SIG-M5 (cell line): Measurements from ENCODE around the gene TRAF3.
"Not testable (repeated sequence)": the region's sequence is repeated elsewhere in the genome, so short reads cannot be mapped to it uniquely, and the experiment has no call there.

ENCODE experiments used
- DNase-seq: peaks from one replicate; lab custom pipeline; 2025; lab: John Stamatoyannopoulos, UW

TRAF3 gene

DNA sequence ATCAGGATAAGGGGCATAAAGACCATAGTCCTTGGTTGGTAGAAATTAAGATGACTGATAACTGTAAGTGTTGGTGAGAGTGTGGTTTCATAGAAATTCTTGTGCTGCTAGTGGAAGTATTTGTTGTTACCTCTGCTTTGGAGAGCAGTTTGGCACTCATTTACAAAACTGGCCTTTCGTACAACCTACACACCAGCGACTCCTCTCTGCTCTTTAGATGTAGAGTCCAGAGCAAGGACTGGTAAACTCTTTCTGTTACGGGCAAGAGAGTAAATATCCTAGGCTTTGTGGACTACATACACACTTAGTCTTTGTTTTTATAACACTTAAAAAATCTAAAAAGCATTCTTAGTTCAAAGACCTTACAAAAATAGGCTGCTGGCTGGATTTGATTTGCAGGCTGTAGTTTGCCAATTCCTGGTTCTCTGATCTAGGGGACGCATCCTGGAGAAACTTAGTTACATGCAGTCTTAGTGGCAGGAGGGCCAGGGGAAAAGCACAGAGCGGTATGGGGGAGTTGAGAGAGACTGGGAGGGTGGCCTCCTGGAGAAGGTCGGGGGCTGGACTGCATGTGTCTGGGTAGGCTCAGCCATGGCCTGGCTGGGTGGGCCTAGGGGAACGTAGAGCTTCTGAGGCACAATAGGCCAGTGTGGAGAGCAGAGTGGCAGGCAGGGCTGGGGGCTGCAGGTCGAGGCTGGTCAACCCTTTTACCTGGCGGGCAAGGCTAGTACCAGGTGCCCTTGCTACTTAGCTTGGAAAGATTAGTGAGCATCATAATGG, 89.9 kb downstream of the TRAF3 start:
- DNase-seq, result no peak

DNA sequence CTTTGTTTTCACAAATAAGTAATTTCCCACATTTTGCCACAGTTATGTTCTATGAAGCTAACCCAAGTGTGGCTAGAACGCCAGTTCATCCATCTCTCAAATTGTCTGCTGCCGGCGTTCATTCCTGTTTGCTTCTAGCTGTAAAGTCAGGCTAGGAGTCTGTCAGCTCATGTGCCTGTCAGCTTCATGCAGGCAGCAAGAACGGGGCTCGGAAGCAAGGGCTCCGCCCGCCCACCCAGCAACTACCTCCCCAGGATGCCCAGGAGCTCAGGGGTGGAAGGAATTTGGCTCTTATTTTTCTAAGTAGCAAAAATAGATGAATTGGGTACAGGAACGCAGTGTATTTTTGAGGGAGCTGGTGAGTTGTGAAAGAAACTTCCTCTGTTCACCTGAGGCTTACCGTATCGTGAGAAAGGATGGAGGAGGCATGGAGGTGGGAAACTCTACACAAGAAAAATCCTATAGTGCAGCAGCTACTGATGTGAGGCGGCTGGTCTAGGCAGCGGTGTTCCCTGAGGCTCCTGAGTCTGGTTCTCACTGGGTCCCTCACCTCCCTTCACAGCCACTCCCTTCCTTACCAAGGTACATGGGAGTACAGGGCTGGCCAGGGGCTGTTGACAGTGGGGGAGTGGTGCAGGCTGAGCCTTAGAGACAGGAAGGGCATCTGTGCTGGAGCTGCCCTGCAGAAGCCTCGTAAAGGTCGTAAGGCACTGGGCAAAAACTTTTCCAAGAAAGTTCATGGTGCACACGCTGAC, 90.8 kb downstream of the TRAF3 start:
- no peak for DNase-seq

DNA sequence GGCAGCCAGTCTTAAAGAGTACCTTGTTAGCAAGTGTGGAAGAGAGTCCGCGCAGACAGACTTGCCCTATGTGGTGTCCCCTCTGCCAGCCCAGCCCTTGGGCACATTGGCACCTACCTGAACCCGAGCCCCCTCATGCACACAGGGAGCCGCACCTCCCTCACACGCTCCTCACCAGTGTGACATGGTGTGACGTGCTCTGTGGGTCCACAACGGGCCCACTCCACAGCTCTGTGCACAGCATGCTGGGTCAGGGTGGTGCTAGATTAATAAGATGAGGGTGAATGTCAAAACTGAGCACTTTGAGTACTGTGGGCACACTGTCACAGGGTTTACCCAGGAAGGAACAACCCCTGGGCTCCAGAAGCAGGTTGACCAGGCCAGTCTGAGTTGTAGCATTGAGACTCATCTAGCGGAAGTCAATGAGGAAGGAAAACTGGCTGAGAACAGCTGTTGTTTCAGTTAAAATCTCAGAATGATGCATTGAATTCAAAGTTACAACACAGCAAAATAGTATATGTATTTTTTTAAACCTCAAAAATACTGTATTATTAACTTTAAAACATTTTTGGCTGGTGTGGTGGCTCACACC, 91.8 kb downstream of the TRAF3 start:
- no peak for DNase-seq

DNA sequence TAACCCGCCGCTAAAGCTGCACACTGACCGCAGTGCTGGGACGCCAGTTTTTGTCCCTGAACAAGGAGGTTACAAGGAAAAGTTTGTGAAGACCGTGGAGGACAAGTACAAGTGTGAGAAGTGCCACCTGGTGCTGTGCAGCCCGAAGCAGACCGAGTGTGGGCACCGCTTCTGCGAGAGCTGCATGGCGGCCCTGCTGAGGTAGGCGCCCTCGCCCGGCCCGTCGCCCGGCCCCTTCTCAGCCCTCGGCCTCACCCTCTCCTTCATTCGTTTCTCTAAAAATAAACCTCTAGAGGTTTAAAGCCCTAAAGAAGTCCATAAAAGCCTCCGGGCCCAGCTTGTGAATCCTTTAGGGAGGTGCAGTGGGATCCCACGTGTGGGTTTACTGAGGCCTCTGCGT, 93.0 kb downstream of the TRAF3 start:
- no peak for DNase-seq

DNA sequence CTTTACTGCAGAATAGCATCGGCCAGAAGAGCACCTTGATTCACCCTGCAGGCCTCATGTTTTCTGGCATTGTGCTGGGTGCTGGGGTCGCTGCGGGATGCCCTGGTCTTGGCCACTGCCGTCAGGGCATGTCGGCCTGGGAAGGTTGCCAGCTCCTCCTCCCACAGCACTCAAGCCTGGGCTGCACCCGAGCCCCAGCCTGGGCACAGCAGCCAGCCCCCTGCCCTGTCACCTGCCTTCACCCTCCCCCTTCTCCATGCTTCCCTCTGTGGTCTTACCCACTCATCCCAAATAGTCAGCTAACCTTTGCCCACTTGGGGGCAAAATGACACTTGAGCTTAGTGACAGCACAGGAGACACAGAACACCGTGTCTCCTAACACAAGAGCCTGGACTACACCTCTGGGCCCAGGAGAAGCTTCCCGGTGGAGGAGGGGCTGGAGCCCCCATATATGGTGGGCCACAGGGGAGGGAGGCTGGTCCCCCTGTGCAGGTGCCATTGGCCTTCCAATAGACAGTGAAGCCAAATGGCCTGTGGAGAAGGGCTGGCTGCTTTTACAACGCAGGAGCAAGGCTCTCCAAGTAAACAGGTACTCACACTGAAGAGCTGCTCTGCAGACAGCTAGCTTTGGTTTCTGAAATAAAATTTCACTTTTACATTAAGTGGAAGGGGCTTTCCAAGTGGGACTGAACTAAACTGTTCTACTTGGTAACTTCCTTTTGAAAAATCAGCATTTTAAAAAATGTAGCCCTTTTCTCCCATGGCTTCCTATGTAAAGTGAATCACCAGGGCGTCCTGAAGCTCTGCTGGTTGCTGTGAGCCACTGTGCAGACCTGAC, 94.0 kb downstream of the TRAF3 start:
- no peak for DNase-seq

DNA sequence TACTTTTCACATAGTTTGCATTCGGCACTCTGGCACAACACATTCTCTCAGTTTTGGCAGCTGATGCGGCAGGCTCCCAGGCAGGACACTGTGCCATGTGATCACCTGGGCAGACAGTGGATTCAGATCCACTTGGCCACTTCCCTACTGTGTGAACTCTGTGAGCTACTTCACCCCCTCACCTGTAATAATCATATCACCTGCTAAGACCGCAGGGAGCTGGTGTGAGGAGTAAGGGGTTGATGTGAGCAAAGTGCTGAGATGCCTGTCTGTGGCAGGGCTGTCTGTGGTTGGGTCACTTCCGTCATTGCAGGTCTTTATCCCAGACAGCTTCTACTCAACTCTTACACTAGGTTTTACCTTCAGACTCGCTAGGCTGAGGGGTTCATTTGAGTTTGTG, 94.8 kb downstream of the TRAF3 start:
- no peak for DNase-seq

DNA sequence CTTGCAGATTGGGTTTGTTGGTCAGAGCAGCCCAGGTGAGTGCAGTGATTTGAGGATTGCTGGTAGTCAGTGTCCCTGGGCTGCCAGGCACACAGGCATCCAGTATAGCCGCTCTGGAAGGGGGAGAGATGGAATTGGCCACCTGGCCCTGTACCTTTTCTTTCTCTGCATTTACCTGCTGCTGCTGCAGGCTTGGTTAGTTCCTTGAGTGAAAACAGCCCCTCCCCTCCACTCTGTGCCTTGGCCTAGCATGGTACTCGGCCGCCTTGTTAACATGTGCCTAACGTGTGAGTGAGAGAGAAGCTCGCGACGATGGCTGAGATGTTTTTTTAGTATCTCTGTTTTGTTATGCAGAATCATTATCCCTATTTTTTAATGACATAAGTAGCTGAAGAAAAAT, 95.9 kb downstream of the TRAF3 start:
- no peak for DNase-seq

DNA sequence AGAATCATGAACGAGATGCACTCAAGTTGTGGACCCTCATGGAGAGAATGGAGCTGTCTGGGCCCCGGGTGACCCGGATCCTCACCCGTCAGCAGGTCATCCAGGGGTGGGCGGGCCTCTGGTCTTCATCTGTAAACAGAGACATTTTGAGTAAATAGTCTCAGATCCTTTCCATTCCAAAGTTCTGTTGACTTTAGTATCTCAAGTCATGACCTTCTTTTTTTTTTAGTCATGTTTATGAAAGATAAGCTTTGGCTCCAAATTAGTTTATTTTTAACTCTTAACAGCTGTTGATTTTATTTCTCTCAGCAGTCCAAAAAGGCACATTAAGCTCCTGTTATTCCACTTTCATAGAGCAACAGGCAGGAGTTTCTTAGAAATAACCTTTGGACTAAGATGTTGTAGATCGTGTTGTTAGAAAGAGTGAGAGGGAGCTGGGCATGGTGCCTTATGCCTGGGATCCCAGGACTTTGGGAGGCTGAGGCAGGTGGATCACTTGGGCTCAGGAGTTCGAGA, 96.4 kb downstream of the TRAF3 start:
- DNase-seq, result no peak

DNA sequence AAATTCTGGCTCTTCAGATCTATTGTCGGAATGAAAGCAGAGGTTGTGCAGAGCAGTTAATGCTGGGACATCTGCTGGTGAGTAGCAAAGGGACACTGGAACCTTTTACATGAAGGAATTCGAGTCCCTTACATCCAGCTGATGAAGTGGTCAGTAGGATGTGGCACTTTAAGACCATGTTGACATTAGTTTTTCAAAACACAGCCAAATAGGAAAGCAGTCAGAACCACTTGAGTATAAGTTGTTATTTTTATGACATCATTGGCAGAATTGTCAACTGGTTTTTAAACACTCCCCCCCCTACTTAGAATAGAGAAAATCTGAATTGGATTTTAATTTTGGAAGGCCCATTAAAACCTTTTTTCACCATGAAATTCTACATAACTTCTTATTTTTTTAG, 98.4 kb downstream of the TRAF3 start:
- DNase-seq, result no peak

DNA sequence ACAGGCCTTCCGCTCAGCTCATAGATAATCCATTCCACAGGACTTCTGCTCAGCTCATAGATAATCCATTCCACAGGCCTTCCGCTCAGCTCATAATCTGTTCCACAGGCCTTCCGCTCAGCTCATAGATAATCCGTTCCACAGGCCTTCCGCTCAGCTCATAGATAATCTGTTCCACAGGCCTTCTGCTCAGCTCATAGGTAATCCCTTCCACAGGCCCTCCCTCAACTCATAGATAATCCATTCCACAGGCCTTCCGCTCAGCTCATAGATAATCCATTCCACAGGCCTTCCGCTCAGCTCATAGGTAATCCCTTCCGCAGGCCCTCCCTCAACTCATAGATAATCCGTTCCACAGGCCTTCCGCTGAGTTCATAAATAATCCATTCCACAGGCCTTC, 100.3 kb downstream of the TRAF3 start:
- DNase-seq, result not testable (repeated sequence)

DNA sequence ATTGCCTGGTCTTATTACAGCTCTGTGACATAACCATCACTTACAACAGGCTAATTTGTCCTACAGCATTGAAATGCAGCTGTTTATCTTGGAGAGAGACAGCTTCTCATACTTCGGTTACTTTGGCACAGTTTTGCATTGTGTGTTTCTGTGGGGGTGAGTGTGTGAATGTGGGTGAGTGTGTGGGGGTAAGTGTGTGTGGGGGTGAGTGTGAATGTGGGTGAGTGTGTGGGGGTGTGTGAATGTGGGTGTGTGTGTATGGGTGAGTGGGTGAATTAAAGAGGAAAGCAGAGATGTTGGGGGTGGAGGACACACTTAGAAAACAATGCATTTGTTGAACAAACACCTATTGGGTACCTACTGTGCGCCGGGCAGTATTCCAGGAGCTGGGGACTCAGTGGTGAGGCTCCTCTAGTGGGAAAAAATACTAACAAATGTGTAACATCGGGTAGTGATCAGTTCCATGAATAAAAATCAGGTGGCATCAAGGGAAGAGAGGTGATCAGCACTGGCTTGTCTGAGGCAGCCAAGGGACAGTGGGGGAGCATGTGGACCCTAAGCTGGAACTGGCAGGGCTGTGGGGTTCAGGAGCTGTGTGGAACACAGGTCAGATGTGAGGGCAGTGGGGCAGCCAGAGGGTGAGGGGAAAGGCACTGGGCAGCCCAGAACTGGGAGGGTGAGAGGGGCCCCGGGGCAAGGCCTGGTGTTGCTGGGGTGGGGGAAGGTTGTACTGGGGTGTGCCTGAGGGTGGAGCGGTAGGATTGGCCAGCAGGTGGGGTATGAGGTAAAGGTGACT, 101.1 kb downstream of the TRAF3 start:
- DNase-seq, result no peak

DNA sequence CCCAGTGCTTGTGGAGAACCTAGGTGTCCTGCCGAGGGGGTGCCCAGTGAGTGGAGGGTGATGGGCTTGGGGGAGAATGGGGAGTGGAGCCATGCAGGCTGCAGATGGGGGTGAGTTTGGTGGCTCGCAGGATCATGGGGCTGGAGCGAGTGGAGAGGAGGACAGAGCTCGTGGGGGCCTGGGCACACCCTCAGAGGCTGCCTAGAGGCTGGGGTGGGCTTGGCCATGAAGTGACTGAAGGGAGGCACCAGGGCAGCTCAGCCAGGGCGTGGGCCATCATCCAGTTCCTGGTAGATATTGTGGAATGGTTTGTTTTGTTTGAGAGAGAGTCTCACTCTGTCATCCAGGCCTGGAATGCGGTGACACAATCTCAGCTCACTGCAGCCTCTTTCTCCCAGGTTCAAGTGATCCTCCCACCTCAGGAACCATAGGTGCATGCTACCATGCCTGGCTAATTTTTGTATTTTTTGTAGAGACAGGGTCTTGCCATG, 101.8 kb downstream of the TRAF3 start:
- no peak for DNase-seq

DNA sequence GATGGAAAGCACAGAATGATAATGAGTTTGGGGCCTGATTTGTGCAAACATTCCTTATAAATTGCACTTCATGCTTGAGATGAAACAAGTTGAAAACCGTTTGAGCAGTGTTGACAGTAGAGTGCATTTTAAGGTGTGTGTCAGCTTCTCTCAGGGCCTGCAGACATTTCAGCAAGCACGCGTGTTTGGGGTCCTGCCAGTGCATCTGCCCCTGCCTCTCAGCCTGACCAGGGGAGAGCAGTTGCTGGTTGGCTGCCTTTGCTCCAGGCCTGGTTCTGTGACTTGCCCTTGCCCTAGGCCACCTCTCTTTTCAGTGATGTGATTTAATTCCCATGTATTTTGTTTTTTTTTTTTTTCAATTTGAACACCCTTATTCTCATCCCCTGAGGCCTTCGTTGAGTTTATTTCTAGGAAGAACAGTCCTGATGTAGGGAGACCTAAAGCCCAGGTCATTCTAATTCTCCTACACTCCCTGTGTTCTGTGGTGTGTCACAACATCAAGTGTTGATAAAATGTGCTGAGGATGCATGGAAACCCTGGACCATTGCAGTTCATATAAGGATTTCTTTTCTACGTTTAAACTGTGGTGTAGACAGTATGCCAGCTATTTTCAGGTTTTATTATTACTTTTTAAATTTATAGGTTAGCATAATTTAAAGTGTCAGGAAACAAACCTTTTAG, 105.1 kb downstream of the TRAF3 start:
- no peak for DNase-seq

DNA sequence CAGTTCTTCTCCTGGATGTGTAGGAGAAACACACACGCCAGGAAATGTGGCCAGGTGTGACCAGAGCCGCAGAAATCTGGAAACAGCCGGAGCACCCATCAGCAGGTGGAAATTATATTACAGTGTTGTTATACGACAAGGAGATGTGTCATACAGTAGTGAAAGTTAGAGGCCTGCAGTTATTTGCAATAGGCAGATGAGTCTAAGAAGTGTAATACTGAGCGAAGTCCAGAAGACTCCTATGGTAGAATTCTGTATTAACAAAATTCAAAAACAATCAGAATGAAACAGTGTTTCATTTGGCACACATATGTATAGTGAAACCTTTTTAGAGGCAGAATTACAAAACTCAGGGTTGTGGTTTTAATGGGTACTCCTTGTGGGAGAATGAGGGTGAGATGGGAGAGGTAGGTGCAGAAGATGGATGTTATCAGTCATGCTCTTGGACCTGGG, 105.9 kb downstream of the TRAF3 start:
- no peak for DNase-seq

DNA sequence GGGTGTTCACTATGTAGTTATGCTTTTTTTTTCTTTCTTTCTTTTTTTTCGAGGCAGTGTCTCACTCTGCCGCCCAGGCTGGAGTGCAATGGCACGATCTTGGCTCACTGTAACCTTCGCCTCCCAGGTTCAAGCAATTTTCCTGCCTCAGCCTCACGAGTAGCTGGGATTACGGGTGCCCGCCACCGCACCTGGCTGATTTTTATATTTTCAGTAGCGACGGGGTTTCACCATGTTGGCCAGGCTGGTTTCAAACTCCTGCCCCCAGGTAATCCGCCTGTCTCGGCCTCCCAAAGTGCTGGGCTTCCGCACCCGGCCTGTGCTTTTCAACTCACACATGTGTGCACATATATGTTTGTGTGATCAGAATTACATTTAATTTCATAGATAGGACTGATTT, 106.3 kb downstream of the TRAF3 start:
- no peak for DNase-seq

DNA sequence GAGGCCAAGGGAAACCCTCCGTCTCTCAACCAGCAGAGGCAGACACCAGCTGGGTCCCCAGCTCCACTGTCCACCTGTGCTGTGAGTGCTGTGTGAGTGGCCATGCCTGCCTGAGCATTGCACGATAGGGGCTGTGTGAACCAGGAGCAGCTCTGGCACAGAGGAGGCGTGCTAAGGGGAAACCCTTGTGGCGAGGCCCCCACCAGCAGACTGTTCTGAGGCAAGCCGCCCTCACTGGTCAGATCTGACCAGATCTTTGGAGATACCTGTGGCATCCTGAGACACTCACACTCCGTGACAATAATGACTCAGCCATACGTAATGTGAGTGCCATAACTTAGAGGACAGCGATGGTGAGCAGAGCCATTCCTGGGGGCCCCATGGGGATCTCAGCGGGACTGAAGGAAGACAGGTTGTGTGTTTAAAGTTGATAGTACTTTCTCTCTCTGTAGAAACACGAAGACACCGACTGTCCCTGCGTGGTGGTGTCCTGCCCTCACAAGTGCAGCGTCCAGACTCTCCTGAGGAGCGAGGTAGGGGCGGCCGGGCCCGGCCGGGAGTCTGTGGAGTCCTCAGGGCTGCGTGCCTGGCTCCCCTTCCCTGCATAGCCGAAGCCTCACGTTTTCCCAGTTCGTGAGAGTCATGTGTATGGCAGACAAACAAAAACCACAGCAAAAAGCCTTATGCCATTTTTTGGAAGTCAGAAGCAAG, 108.6 kb downstream of the TRAF3 start:
- no peak for DNase-seq

DNA sequence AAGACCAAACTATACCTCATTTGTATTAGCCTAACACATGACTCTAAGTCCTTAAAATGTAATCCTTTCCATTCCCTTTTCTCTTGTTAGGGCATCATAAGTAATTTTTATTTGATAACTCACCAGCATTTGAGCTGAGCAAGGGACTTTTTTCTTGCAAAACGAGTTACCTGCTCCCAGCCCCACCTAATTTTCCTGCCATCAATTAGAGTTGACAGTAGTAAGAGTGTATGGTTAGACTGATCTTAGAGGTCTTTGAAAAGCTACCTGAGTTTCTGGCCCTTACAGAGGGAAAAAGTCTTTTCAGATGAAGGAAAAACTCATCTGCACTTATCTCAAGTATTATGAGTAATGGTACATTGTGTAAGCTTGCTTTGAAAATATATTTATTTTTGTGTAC, 111.5 kb downstream of the TRAF3 start:
- no peak for DNase-seq

DNA sequence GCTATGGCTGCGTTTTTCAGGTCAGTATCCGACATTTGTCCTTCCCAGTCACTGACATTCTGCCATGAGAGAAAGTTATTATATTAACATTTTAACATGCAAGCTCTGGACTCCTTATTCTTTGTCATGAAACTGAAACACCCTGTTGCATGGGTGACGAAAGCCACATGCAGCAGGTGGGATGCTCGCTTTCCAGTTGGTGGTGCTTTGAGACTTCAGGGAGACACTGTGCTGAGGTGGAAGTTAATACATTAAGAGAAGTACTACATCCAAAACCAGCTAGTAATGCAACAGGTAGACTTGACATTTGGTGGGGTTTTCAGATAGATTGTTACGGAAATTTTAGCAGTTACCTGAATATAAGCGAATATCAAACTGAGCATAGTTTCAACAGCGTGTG, 112.4 kb downstream of the TRAF3 start:
- no peak for DNase-seq

DNA sequence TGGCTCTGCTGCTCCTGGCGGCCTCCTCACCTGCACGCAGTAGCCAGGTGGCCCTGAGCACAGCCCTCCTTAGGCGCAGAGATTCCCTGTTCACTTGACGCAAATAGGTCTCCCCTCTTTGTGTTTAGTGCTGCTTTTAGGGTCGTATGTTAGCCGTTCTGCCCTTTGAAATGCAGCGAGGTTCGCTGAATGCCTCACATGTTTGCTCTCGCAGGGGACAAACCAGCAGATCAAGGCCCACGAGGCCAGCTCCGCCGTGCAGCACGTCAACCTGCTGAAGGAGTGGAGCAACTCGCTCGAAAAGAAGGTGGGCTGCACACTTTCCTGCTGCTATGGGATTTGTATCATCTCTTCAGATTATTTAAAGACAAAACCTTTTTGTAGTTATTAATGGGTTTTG, 113.9 kb downstream of the TRAF3 start:
- DNase-seq, result no peak

DNA sequence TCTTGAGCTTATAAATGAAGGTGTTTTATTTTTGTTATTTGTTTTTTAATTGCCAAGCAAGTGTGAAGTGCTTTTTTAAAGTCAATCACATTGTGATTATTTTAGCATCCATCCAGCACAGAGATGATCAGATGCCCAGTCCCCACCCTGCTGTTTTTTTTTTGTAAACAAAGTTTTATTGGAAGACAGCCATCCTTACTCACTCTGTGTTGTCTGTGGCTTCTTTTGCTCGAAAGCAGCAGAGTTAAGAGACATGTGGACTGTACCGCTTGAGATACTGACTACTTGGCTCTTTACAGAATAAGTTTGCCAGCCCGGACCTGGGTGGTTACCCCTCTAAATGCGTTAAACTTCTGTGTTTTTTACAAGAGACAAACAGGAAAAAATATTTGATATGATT, 114.3 kb downstream of the TRAF3 start:
- DNase-seq, result no peak
